Osteoblast (primary cell): ENCODE measurements around the gene PDCL2. TPM values are rescaled to one million over a fixed set of nuclear protein-coding genes. Genes with fewer than 3 reads are reported as not detected.

Experiments used
- DNase-seq: peaks from one replicate; pipeline ENCODE4 v3.0.0; 2011; ENCODE audit warnings: low spot score, mixed read lengths; ENCODE audit not compliant: insufficient read length; ENCODE audit errors: missing footprints
- H2AFZ ChIP-seq: 2 replicates; pipeline ENCODE4 v1.6.0; 2011; ENCODE audit warnings: mild to moderate bottlenecking, low read length
- H3K27ac ChIP-seq: 2 replicates; pipeline ENCODE4 v1.5.1; 2011; ENCODE audit warnings: mild to moderate bottlenecking, low read depth, low read length, moderate library complexity
- H3K27me3 ChIP-seq: 2 replicates; pipeline ENCODE4 v1.6.0; 2012; ENCODE audit warnings: mild to moderate bottlenecking, control low read depth, inconsistent platforms, low read length, moderate library complexity; ENCODE audit not compliant: insufficient read depth
- H3K36me3 ChIP-seq: 2 replicates; pipeline ENCODE4 v1.5.1; 2011; ENCODE audit warnings: mild to moderate bottlenecking, low read length, control low read depth, moderate library complexity; ENCODE audit not compliant: insufficient read depth
- H3K4me1 ChIP-seq: 2 replicates; pipeline ENCODE4 v1.5.1; 2011; ENCODE audit warnings: mild to moderate bottlenecking, low read length, control low read depth, moderate library complexity; ENCODE audit not compliant: insufficient read depth
- H3K4me2 ChIP-seq: 2 replicates; pipeline ENCODE4 v1.6.0; 2011; ENCODE audit warnings: mild to moderate bottlenecking, low read length; ENCODE audit not compliant: insufficient read depth
- H3K4me3 ChIP-seq: fragments of 200-600 bp; sonication (generic); 3 replicates; pipeline ENCODE4 v1.5.1; 2012; ENCODE audit warnings: mild to moderate bottlenecking, low read length, inconsistent platforms; ENCODE audit not compliant: insufficient read depth
- H3K79me2 ChIP-seq: 2 replicates; pipeline ENCODE4 v1.6.0; 2012; ENCODE audit warnings: mild to moderate bottlenecking, low read length, control low read depth, inconsistent platforms; ENCODE audit not compliant: insufficient read depth
- H3K9me3 ChIP-seq: 2 replicates; pipeline ENCODE4 v1.5.1; 2011; ENCODE audit warnings: low read depth, low read length, control low read depth
- H4K20me1 ChIP-seq: 2 replicates; pipeline ENCODE4 v1.6.0; 2012; ENCODE audit warnings: mild to moderate bottlenecking, low read length, control low read depth; ENCODE audit not compliant: insufficient read depth
- CTCF ChIP-seq: IDR thresholded peaks from 2 replicates; pipeline ENCODE4 v1.5.1; 2011; ENCODE audit warnings: mild to moderate bottlenecking, low read depth, low read length, moderate library complexity; ENCODE audit errors: extremely low read depth
- total RNA-seq: library from RNA; depleted of rRNA; stranded (reverse); fragments of >200 nt; gene quantifications from 2 replicates; pipeline ENCODE4 v1.2.3, GENCODE V29; 2012

The PDCL2 gene
- total RNA-seq, 1 donor = not detected

- no peak for TF ChIP-seq CTCF
- DNase-seq = no peak
- no peaks in the 10 kb centered on the region for H3K36me3 ChIP-seq
- no peaks in the 10 kb centered on the region for H4K20me1 ChIP-seq
- no peaks in the 10 kb centered on the region for H3K27me3 ChIP-seq
- H3K4me3 ChIP-seq = no peak overlapping the region
- no peak overlapping the region for H2AFZ ChIP-seq
- no peaks in the 10 kb centered on the region for H3K9me3 ChIP-seq
- H3K4me2 ChIP-seq = no peak overlapping the region
- H3K79me2 ChIP-seq = no peaks in the 10 kb centered on the region
- H3K27ac ChIP-seq = no peak overlapping the region
- no peaks in the 10 kb centered on the region for H3K4me1 ChIP-seq
Observed at GRCh38 chr4:55618546-55619143, 26.6 kb upstream of the PDCL2 start.

- Histone ChIP-seq H3K27me3 (no peaks in the 10 kb centered on the region), H3K4me3 (no peak overlapping the region), H3K79me2 (no peaks in the 10 kb centered on the region), H3K9me3 (no peaks in the 10 kb centered on the region), H4K20me1 (no peaks in the 10 kb centered on the region), H3K27ac (no peak overlapping the region), H3K4me1 (no peaks in the 10 kb centered on the region), H3K4me2 (no peak overlapping the region), H2AFZ (no peak overlapping the region), H3K36me3 (no peaks in the 10 kb centered on the region)
- no peak for DNase-seq
- no peak for TF ChIP-seq CTCF
Observed at GRCh38 chr4:55617587-55618197, 25.6 kb upstream of the PDCL2 start.

- Histone ChIP-seq H3K4me1 (no peaks in the 10 kb centered on the region), H3K4me3 (no peak overlapping the region), H3K27ac (no peak overlapping the region), H3K27me3 (no peaks in the 10 kb centered on the region), H3K36me3 (no peaks in the 10 kb centered on the region), H3K79me2 (no peaks in the 10 kb centered on the region), H3K4me2 (no peak overlapping the region), H4K20me1 (no peaks in the 10 kb centered on the region), H2AFZ (no peak overlapping the region), H3K9me3 (no peaks in the 10 kb centered on the region)
- TF ChIP-seq CTCF = no peak
- DNase-seq = no peak
Observed at GRCh38 chr4:55615008-55615407, 23.0 kb upstream of the PDCL2 start.

- Histone ChIP-seq H3K36me3 (no peaks in the 10 kb centered on the region), H3K9me3 (no peaks in the 10 kb centered on the region), H2AFZ (no peak overlapping the region), H3K27ac (no peak overlapping the region), H3K27me3 (no peaks in the 10 kb centered on the region), H3K79me2 (no peaks in the 10 kb centered on the region), H3K4me2 (no peak overlapping the region), H3K4me1 (no peaks in the 10 kb centered on the region), H4K20me1 (no peaks in the 10 kb centered on the region), H3K4me3 (no peak overlapping the region)
- DNase-seq = no peak
- no peak for TF ChIP-seq CTCF
Observed at GRCh38 chr4:55613621-55614020, 21.6 kb upstream of the PDCL2 start.
